Measurements from ENCODE around the gene STK31.
"Not testable (repeated sequence)": the region's sequence is repeated elsewhere in the genome, so short reads cannot be mapped to it uniquely, and the experiment has no call there.

Gene STK31

GRCh38 chr7:23808421-23808820, 98.4 kb downstream of the STK31 start:
- no peak for DNase-seq (ENCODE audit: low read depth)

- no peak for DNase-seq (ENCODE audit: low read depth)
These were observed 100.1 kb downstream of the STK31 start for GRCh38 chr7:23810099-23810498.

GRCh38 chr7:23811540-23811939, 101.5 kb downstream of the STK31 start:
- no peak for DNase-seq (ENCODE audit: low read depth)

GRCh38 chr7:23828125-23828524, 118.1 kb downstream of the STK31 start:
- DNase-seq (ENCODE audit: low read depth), result not testable (repeated sequence)

GRCh38 chr7:23832733-23833132, 122.7 kb downstream of the STK31 start:
- not testable (repeated sequence) for DNase-seq (ENCODE audit: low read depth)

GRCh38 chr7:23833405-23833804, 123.4 kb downstream of the STK31 start:
- no peak for DNase-seq (ENCODE audit: low read depth)

GRCh38 chr7:23844837-23845236, 134.8 kb downstream of the STK31 start:
- DNase-seq (ENCODE audit: low read depth), result not testable (repeated sequence)

GRCh38 chr7:23852135-23852534, 142.1 kb downstream of the STK31 start:
- no peak for DNase-seq (ENCODE audit: low read depth)

- no peak for DNase-seq (ENCODE audit: low read depth)
These were observed 143.0 kb downstream of the STK31 start for GRCh38 chr7:23852988-23853387.

GRCh38 chr7:23863209-23863787, 153.3 kb downstream of the STK31 start:
- DNase-seq (ENCODE audit: low read depth), result no peak

GRCh38 chr7:23864973-23865372, 155.0 kb downstream of the STK31 start:
- DNase-seq (ENCODE audit: low read depth), result no peak

- no peak for DNase-seq (ENCODE audit: low read depth)
These were observed 163.3 kb downstream of the STK31 start for GRCh38 chr7:23873306-23873705.

- DNase-seq (ENCODE audit: low read depth), result not testable (repeated sequence)
These were observed 166.5 kb downstream of the STK31 start for GRCh38 chr7:23876526-23876925.

All from stimulated activated CD4-positive, alpha-beta T cell treated with anti-CD3 and anti-CD28 coated beads, Interleukin-2, amount 100 ng/mL, for 4 hours (primary cell).